ENCODE data around the gene AIG1. TPM values are rescaled to one million over a fixed set of nuclear protein-coding genes. Genes with fewer than 3 reads are reported as not detected.

Gene AIG1
- total and polyA plus RNA-seq, 2 donors, result 30.7 to 35.6 TPM

DNA sequence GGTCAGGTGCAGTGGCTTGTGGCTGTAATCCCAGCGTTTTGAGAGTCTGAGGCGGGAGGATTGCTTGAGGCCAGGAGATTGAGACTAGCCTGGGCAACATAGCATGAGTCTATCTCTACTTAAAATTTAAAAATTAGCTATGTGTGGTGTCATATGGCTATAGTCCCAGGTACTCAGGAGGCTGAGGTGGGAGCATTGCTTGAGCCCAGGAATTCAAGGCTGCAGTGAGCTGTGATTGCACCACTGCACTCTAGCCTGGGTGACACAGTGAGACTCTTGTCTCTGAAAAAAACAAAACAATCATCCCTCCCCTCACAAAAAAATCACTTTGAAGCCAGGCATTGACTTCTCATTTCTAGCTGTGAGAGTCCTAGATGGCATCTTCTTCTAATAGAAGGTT lies 32.1 kb downstream of the AIG1 start:
- Histone ChIP-seq H3K4me3 (ENCODE audit: low read depth, low read length) (no peak overlapping the region), H3K4me1 (ENCODE audit: insufficient read depth) (peaks cover 1% of the 10 kb centered on the region)
- 98% methylated on average over 2 of the region's 2 CpGs for WGBS

DNA sequence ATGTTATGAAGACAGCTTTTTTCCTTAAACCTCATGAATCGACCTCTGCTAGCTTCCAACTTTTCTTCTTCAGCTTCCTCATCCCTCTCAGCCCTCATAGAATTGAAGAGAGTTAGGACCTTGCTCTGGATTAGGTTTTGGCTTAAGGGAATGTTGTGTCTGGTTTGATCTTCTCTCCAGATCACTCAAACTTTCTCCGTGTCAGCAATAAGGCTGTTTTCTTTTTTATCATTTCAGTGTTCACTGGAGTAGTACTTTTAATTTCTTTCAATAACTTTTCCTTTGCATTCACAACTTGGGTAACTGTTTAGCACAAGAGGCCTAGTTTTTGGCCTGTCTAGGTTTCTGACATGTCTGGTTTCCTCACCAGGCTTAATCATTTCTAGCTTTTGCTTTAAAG lies 32.6 kb downstream of the AIG1 start:
- peaks cover 1% of the 10 kb centered on the region for H3K4me1 ChIP-seq (ENCODE audit: insufficient read depth)
- DNase-seq (ENCODE audit: extremely low spot score), result no peak
- no peak overlapping the region for H3K27ac ChIP-seq (ENCODE audit: low read depth)
- H3K4me3 ChIP-seq (ENCODE audit: low read depth, low read length), result no peak overlapping the region
- WGBS, result 87% methylated on average over 2 of the region's 2 CpGs
- H3K36me3 ChIP-seq (ENCODE audit: insufficient read depth), result no peaks in the 10 kb centered on the region

More for the DNA sequence above, 32.1 kb downstream of the AIG1 start:
- Histone ChIP-seq H3K36me3 (ENCODE audit: insufficient read depth) (no peaks in the 10 kb centered on the region), H3K27ac (ENCODE audit: low read depth) (no peak overlapping the region)
- DNase-seq (ENCODE audit: extremely low spot score), result no peak

DNA sequence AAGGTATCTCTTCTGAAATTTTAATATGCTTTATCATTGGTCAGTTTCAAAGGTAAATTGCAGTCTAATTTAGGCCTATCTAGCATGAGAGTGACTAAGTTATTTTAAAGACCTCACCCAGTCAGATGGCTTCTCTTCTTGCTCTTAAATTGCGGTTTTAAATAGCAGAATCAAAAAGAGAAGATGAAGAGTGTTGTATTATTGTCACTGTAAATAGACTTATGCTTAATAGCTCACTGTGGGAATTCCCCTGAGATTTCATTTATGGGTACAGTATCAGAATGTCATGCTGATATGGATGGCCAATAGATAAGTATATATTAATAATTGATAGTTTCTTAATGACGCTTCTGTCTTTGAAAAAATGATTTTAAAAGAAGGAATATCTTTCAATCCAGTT lies 35.7 kb downstream of the AIG1 start:
- Histone ChIP-seq H3K4me1 (ENCODE audit: insufficient read depth) (peaks cover 1% of the 10 kb centered on the region), H3K27ac (ENCODE audit: low read depth) (no peak overlapping the region), H3K36me3 (ENCODE audit: insufficient read depth) (no peaks in the 10 kb centered on the region), H3K4me3 (ENCODE audit: low read depth, low read length) (no peak overlapping the region)
- WGBS, result 95% methylated on average over 2 of the region's 2 CpGs
- no peak for DNase-seq (ENCODE audit: extremely low spot score)

DNA sequence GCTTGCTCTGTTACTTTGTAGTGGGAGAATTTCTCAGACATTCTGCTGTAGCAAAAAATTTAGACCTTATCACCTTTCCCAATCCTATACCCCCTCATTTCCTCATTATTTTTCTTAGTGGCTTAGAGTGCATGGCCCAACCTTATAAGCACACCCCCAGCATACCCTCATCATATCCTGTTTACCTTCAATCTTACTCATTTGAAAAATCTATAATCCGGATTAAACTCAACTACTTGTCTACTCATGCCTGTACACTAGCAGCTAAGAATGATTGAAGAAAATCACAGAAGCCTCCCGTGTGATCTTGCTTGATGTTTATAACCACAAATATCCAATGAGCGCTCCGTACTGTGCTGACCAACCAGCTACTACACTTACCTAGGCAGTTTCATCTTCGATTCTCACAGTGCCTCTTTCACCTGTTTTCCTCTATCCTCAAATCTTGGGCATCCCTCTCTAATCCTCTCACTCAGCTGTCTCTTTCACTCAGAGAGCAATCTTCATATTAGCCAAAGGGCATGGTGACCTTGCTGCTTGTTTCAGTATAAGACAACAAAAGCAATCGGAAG lies 36.6 kb downstream of the AIG1 start:
- Histone ChIP-seq H3K4me3 (ENCODE audit: low read depth, low read length) (no peak overlapping the region), H3K4me1 (ENCODE audit: insufficient read depth) (peaks cover 1% of the 10 kb centered on the region), H3K36me3 (ENCODE audit: insufficient read depth) (no peaks in the 10 kb centered on the region), H3K27ac (ENCODE audit: low read depth) (no peak overlapping the region)
- WGBS, result 89% methylated on average over 6 of the region's 6 CpGs
- no peak for DNase-seq (ENCODE audit: extremely low spot score)

DNA sequence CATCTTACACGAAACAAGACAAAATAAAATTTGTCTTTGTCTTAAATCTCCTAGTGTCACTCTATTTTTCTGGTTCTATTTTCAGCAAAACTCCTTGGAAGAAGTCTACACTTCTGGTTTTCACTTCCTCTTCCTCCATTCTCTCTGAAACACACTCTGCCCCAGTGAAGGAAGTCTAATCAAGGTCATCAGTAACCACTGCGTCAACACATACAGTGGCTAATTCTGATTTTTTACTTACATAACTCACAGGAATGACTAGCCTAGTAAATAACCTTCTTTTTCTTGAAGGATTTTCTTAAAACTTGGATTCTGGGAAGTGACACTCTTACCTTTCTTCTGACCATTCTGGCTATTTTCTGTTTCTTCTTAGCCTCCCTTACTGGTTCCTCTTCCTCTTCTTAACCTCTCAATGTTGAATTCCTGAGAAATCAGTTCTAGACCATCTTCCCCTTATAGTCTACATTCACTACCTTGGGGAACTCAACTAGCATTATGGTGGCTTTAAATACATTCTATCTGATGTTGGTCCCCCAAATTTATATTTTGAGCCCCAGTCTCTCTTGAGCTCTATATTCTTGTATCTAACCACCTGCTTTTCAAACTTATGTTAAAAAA lies 37.5 kb downstream of the AIG1 start:
- Histone ChIP-seq H3K27ac (ENCODE audit: low read depth) (no peak overlapping the region), H3K4me3 (ENCODE audit: low read depth, low read length) (no peak overlapping the region), H3K4me1 (ENCODE audit: insufficient read depth) (peaks cover 1% of the 10 kb centered on the region), H3K36me3 (ENCODE audit: insufficient read depth) (no peaks in the 10 kb centered on the region)
- DNase-seq (ENCODE audit: extremely low spot score), result no peak
- 80% methylated on average over 2 of the region's 2 CpGs for WGBS

DNA sequence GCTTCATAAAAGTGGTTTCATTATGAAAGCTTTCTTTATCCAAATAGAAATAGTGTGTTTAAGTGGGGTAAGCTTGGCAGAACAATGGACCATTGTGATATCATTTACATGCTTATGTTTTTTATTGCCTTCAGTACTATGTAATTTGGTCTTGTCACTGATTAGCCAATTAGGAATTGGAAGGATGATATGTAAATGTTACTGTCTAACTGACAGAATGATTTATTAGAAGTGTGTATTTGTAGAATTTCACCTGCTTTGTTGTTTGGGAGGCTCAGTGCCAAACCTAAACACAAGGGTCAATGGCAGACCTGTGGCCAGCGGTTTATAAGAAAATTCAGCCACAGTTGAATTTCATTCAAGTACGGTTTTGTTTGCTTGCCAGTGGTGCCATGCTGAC lies 39.0 kb downstream of the AIG1 start:
- no peaks in the 10 kb centered on the region for H3K36me3 ChIP-seq (ENCODE audit: insufficient read depth)
- no peak overlapping the region for H3K27ac ChIP-seq (ENCODE audit: low read depth)
- H3K4me3 ChIP-seq (ENCODE audit: low read depth, low read length), result no peak overlapping the region
- DNase-seq (ENCODE audit: extremely low spot score), result no peak
- WGBS, result 97% methylated on average over 2 of the region's 2 CpGs
- H3K4me1 ChIP-seq (ENCODE audit: insufficient read depth), result peaks cover 1% of the 10 kb centered on the region

DNA sequence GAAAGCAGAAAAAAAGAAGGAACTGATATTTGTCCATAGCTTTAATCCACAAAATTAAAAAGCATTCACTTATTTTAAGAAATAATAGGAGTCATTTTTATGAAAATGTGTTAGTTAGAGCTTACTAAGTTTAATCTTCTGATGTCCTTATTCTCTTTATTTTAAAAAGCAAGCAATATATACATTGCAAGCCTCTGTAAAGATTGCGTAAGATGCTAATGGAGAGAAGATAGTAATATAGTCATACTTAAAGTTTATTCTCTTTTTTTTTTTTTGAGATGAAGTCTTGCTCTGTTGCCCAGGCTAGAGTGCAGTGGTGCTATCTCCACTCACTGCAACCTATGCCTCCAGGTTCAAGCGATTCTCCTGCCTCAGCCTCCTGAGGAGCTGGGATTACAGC lies 39.7 kb downstream of the AIG1 start:
- H3K4me3 ChIP-seq (ENCODE audit: low read depth, low read length), result no peak overlapping the region
- no peak overlapping the region for H3K27ac ChIP-seq (ENCODE audit: low read depth)
- no peaks in the 10 kb centered on the region for H3K36me3 ChIP-seq (ENCODE audit: insufficient read depth)
- 98% methylated on average over 2 of the region's 2 CpGs for WGBS
- DNase-seq (ENCODE audit: extremely low spot score), result no peak
- H3K4me1 ChIP-seq (ENCODE audit: insufficient read depth), result peaks cover 1% of the 10 kb centered on the region

DNA sequence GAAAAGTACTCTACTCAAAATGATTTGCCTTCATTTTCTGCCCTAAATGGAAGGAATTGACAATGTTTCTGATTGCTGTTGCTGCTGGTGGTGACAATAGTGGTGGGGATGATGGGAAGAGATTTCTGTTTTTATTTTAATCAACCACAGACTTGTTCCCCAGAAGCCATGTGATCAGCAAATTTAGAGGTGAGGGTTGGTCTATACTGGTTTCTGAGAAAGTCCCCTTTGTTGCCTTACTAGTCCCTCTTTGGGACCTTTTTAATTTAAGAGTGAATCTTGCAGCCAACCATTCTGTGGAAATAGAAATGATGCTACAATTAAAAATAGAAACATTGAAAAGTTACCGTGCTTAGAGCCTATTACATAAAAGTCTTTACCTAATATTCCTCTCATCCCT lies 43.2 kb downstream of the AIG1 start:
- no peak overlapping the region for H3K4me3 ChIP-seq (ENCODE audit: low read depth, low read length)
- no peaks in the 10 kb centered on the region for H3K4me1 ChIP-seq (ENCODE audit: insufficient read depth)
- no peaks in the 10 kb centered on the region for H3K36me3 ChIP-seq (ENCODE audit: insufficient read depth)
- WGBS, result 90% methylated on average over 1 of the region's 1 CpG
- H3K27ac ChIP-seq (ENCODE audit: low read depth), result no peak overlapping the region
- DNase-seq (ENCODE audit: extremely low spot score), result no peak

DNA sequence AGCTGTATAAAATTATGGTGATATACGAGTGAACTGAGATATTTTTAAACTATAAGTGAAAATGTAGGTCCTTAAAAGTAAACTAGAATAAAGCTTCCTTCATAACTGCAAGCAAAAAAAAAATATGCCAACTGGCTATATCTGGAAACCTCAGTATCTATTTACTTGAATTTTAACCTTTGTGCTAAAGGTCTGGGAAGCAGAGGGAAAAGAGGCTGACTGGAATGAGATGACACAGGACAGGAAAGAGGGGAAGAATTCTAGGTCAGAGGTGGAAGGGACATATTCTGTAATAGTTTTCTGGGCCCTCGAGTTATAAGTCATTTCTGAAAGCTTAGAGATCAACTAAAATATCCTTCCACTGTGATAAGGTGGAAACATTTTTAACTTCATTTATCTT lies 46.8 kb downstream of the AIG1 start:
- DNase-seq (ENCODE audit: extremely low spot score), result no peak
- Histone ChIP-seq H3K4me3 (ENCODE audit: low read depth, low read length) (no peak overlapping the region), H3K36me3 (ENCODE audit: insufficient read depth) (no peaks in the 10 kb centered on the region), H3K4me1 (ENCODE audit: insufficient read depth) (no peaks in the 10 kb centered on the region), H3K27ac (ENCODE audit: low read depth) (no peak overlapping the region)
- 61% methylated on average over 2 of the region's 2 CpGs for WGBS

DNA sequence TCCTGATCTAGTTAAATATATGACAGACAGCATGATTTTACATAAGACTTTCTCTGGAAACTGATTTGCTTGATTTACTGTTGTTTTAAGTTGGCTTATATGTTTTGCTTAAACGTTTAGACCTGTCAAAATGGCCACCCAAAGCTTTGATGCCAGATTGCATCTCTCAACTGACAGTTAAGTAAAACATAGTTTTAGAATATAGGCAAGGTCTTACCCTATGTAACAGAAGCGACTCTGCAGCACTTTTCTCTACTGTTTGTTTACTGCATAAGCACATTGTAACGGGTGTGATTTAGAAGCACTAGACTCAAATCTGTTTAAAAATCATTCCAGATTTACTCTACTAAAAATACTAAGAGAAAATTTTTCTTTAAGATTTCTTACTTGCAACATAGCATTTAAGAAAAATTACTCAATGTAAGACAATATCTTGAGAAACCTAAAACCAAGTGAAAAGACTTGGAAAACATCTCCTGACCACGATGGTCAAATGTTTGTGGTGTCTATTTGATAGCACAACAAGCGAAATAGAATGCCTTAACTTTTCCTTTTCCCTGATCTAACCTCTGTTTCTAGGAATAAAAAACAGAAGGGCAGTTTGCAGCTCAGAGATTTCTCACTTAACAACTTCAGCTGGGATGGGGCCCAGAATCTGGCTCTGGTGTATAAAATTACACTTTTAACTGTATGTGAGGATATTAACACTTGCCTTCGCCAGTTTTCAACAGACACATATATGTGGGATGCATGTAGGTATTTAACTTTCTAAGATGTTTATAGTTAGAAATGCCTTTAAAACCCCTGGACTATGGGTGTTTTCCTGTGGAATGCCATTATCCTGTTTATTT lies 47.4 kb downstream of the AIG1 start:
- no peak for DNase-seq (ENCODE audit: extremely low spot score)
- no peaks in the 10 kb centered on the region for H3K4me1 ChIP-seq (ENCODE audit: insufficient read depth)
- H3K27ac ChIP-seq (ENCODE audit: low read depth), result no peak overlapping the region
- 67% methylated on average over 6 of the region's 6 CpGs for WGBS
- H3K36me3 ChIP-seq (ENCODE audit: insufficient read depth), result no peaks in the 10 kb centered on the region
- H3K4me3 ChIP-seq (ENCODE audit: low read depth, low read length), result no peak overlapping the region

DNA sequence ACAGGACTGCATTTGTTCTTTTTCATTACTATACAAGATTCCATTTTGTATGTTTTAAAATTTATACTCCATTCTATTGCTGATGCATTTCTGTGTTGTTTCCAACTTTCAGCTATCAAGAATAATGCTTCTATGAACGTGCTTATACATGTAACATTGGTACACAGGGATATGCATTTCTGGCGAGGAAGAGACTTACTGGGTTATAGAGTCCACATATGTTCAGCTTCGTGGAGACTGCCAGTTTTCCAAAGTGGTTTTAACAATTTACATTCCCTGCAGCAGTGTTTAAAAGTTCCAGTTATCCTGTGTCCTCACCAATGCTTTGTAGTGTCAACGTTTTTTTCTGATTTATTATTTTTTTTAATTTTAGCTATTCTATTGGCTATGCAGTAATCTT lies 48.5 kb downstream of the AIG1 start:
- no peak overlapping the region for H3K4me3 ChIP-seq (ENCODE audit: low read depth, low read length)

DNA sequence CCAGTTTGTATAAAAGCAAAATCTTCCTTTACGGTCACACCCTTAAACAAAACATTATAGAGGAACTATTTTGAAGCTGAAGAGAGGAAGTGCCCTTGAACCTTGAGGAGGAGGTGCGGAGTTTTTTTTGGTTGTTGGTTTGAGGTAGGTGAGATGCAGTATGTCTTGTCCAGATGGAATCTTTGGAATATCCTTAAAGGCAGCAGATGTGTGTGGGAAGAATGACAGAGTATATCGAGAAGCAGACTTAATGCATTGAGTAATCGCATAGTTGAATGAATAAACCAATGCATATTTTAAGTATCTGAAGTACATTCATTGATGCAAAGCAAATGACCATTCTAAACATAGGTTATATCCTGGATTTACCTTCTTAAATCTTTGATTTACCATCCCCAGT lies 49.9 kb downstream of the AIG1 start:
- Histone ChIP-seq H3K4me3 (ENCODE audit: low read depth, low read length) (no peak overlapping the region), H3K27ac (ENCODE audit: low read depth) (no peak overlapping the region), H3K4me1 (ENCODE audit: insufficient read depth) (no peaks in the 10 kb centered on the region), H3K36me3 (ENCODE audit: insufficient read depth) (no peaks in the 10 kb centered on the region)
- WGBS, result 88% methylated on average over 4 of the region's 4 CpGs
- DNase-seq (ENCODE audit: extremely low spot score), result no peak

More for the DNA sequence above, 48.5 kb downstream of the AIG1 start:
- no peaks in the 10 kb centered on the region for H3K4me1 ChIP-seq (ENCODE audit: insufficient read depth)
- DNase-seq (ENCODE audit: extremely low spot score), result no peak
- H3K27ac ChIP-seq (ENCODE audit: low read depth), result no peak overlapping the region
- H3K36me3 ChIP-seq (ENCODE audit: insufficient read depth), result no peaks in the 10 kb centered on the region
- 79% methylated on average over 4 of the region's 4 CpGs for WGBS

DNA sequence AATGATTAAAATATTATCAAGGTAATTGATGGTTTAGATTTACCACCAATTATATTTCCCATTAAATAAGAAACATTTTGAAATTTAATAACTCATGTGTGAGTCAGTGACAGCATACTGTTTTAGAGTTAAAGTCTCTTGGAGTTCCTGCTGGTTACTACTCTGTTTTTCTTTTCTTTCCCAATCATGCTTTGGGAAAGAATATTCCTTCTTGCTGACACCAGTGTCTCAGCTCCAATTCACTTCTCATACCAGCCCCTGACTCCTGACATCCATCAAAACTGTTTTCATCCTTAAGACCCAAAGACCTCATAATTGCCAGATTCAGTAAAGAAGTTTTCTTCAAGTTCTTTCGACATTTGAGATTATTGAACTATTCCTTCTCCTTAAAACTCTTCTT lies 50.3 kb downstream of the AIG1 start:
- DNase-seq (ENCODE audit: extremely low spot score), result no peak
- Histone ChIP-seq H3K4me3 (ENCODE audit: low read depth, low read length) (no peak overlapping the region), H3K4me1 (ENCODE audit: insufficient read depth) (no peaks in the 10 kb centered on the region), H3K27ac (ENCODE audit: low read depth) (no peak overlapping the region), H3K36me3 (ENCODE audit: insufficient read depth) (no peaks in the 10 kb centered on the region)
- 99% methylated on average over 1 of the region's 1 CpG for WGBS

DNA sequence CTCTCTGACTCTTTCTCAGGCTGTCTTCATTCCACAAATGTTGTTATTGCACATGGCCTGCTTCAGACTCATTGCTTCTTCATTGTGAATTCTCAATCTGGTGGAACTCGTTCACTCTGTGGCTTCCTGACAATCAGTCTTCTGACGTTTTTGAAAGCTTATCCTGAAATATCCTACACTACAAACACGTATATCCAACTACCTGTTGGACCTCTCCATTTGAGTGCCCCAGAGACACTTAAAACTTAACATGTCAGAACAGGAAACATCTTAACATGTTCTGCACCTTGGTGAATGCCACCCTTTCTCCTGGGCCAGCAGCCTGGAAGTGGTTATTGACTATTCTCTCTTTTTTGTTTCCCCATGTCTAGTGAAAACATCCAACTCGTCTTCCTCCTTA lies 50.8 kb downstream of the AIG1 start:
- WGBS, result 85% methylated on average over 4 of the region's 4 CpGs
- H3K4me3 ChIP-seq (ENCODE audit: low read depth, low read length), result no peak overlapping the region

More for the DNA sequence above, 50.8 kb downstream of the AIG1 start:
- Histone ChIP-seq H3K36me3 (ENCODE audit: insufficient read depth) (no peaks in the 10 kb centered on the region), H3K27ac (ENCODE audit: low read depth) (no peak overlapping the region), H3K4me1 (ENCODE audit: insufficient read depth) (no peaks in the 10 kb centered on the region)
- DNase-seq (ENCODE audit: extremely low spot score), result no peak

All from urinary bladder (tissue), 4 donors.